Psoas muscle (tissue), 8 donors: ENCODE measurements around the gene ZNRF2. TPM values are rescaled to one million over a fixed set of nuclear protein-coding genes. Genes with fewer than 3 reads are reported as not detected.
A peak's percentile ranks its signal among the peaks of the same experiment; 100 is the strongest.

Experiments
- ATAC-seq, 4 donors: fragments of 200-7000 bp; cut with Tn5 transposase; one replicate each; pipeline ENCODE4 v1.9.1; 2020; ENCODE audit warnings: moderate library complexity in 3 of 4, mild to moderate bottlenecking in 2 of 4
- DNase-seq, 2 donors: peaks; one replicate each; pipeline ENCODE4 v3.0.0-alpha.2; 2020
- H3K27ac ChIP-seq: fragments of 200-600 bp; one replicate; pipeline ENCODE4 v1.8.0; 2022
- H3K27me3 ChIP-seq, 3 donors: fragments of 200-600 bp in 1 of 3; one replicate each; pipeline versions ENCODE4 v1.6.1 to v1.8.0; 2013 to 2022; ENCODE audit warnings: low read length in 2 of 3, mild to moderate bottlenecking in 2 of 3, moderate library complexity in 1 of 3; ENCODE audit not compliant: insufficient read depth in 3 of 3
- H3K36me3 ChIP-seq, 2 donors: fragments of 200-600 bp in 1 of 2; one replicate each; pipeline versions ENCODE4 v1.6.1 to v1.8.0; 2013 to 2022; ENCODE audit warnings: low read depth in 1 of 2, mild to moderate bottlenecking in 1 of 2, moderate library complexity in 1 of 2; ENCODE audit not compliant: insufficient read depth in 1 of 2
- H3K4me1 ChIP-seq: fragments of 200-600 bp; one replicate; pipeline ENCODE4 v1.8.0; 2022
- H3K4me3 ChIP-seq: fragments of 200-600 bp; one replicate; pipeline ENCODE4 v1.8.0; 2022; ENCODE audit warnings: mild to moderate bottlenecking
- H3K9me3 ChIP-seq: fragments of 200-600 bp; one replicate; pipeline ENCODE4 v1.8.0; 2022
- CTCF ChIP-seq: fragments of 200-600 bp; IDR thresholded peaks from one replicate; pipeline ENCODE4 v1.8.0; 2022; ENCODE audit warnings: antibody characterized with exemption
- WGBS, 3 donors: extraction: QIAGEN DNeasy Blood & Tissue Kit; methylation state at CpG; one replicate each; pipeline versions ENCODE4 v1.1.6 to v1.1.7; 2013; 5-methylcytosine and 5-hydroxymethylcytosine counted together
- intact Hi-C, 2 donors: fragments of 100-400 bp; cut with DNase I; formaldehyde crosslinking; loops; one replicate each; pipeline versions ENCODE4 v1.11.0 to v1.14.2; 2022
- polyA plus RNA-seq, 3 donors: library from polyadenylated mRNA; stranded (reverse); fragments of 200-250 nt; gene quantifications; one replicate each; pipeline ENCODE4 v1.2.3, GENCODE V29; 2013
- total RNA-seq, 4 donors: library from RNA; stranded (reverse); fragmentation: NEBNext Ultra II Directional in 2 of 4; extraction: Animal tissue kit (Norgen Biotek cat#: 25700) in 2 of 4; gene quantifications; one replicate each; pipeline versions ENCODE4 v1.2.1 to v1.2.4, GENCODE V29; 2021 to 2023
- donor health status: healthy with polysubstance abuse.
- donor health status: DM: no; HTN: no; CAD: no; lungs with moderate emphysema.
- donor health status: Bipolar disorder and iron deficiency.
- donor health status: healthy.
- donor health status: DM: yes; HTN: yes; CAD: no.
- donor health status: DM: no; HTN: no; CAD: no.
- donor health status: DM: no; HTN: no; CAD: no.
- donor health status: DM: yes; HTN: yes; CAD: no.

The ZNRF2 gene
- total and polyA plus RNA-seq, 7 donors, result 3.9 to 21.5 (median 10.2) TPM

DNA sequence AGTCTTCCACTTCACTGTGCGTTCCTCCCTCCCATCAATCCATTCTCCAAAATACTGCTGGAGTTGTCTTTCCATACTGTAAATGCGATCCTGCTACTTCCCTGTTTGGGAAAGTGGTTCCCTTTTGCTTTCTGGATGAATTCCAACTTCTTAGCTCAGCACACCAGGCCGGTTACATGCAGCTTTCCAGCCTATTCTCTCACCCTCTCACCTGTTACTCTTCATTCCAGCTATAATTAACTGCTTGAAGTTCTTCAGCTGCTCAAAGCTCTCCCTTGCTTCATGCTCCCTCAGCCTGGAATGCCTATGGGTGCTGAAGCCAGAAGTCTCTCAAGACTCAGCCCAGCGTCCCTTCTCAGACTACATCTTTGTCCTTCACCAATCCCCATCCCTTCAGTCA, 6.0 kb upstream of the ZNRF2 start:
- no peak for TF ChIP-seq CTCF
- H3K4me3 ChIP-seq, result no peak overlapping the region
- WGBS, 3 donors, result 17 to 30% (median 27%) methylated on average over 4 of the region's 4 CpGs

DNA sequence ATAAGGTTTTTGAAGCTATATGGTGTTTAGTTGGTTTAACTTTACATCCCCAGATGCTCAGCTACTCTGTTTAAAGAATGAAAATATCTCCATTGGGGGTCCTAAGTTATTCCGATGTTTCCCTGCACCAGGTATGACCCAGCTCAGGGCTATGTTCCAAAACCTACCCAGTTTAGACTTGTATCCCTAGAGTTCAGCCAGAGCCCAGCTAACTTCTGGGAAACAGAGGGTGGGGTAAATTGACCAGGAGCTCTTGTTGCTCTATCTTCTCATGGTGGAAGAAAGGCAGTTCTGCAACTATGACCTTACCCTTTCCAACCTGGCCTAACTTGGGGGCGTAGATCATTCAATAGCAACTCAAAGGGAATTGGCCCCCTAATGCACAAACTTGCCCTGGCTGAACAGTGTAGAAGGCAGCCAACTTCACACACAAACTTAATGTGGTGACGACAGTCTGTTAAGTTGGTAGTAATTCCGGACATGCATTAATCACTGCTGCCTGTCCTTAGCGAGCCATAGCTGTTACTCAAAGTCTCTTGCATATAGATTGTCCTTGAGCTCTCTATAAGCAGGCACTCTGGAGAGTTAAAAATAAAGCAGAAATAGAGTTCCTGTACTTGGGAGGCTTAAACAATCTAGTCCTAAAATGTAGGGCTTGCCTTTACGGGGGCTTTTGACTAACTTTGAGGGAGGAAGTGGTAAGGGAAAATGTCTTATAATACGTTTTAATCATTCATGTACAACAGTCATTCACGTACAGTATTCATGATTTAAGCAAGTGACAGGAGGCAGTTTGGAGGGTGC, 5.3 kb upstream of the ZNRF2 start:
- H3K27ac ChIP-seq, result peak overlapping the region; percentile 76
- no peak overlapping the region for H3K4me3 ChIP-seq
- intact Hi-C loops, result loop anchor here (5.0 kb wide), 3 partner anchors 112 to 283 kb away; no protein-coding TSS in a partner anchor
- peak in 3 of 4 donors; percentile 6 to 53 (median 18) for ATAC-seq
- H3K4me1 ChIP-seq, result peaks cover 27% of the 10 kb centered on the region
- H3K27me3 ChIP-seq, result no peaks in the 10 kb centered on the region
- no peaks in the 10 kb centered on the region for H3K36me3 ChIP-seq
- 61 to 67% (median 63%) methylated on average over 8 of the region's 8 CpGs for WGBS, 3 donors
- no peak for TF ChIP-seq CTCF
- DNase-seq, result no peak
- H3K9me3 ChIP-seq, result no peaks in the 10 kb centered on the region

More for the DNA sequence above, 6.0 kb upstream of the ZNRF2 start:
- Histone ChIP-seq H3K9me3 (no peaks in the 10 kb centered on the region), H3K27ac (peak overlapping the region; percentile 76), H3K27me3 (no peaks in the 10 kb centered on the region), H3K36me3 (no peaks in the 10 kb centered on the region), H3K4me1 (peaks cover 22% of the 10 kb centered on the region)
- intact Hi-C loops, result loop anchor here (5.0 kb wide), 3 partner anchors 111 to 284 kb away; no protein-coding TSS in a partner anchor
- DNase-seq (no peak), ATAC-seq (peak; percentile 85 to 95 (median 90))

- intact Hi-C loops, result loop anchor here (5.0 kb wide), 3 partner anchors 112 to 283 kb away; no protein-coding TSS in a partner anchor
- Histone ChIP-seq H3K9me3 (no peaks in the 10 kb centered on the region), H3K4me1 (peaks cover 27% of the 10 kb centered on the region), H3K36me3 (no peaks in the 10 kb centered on the region), H3K4me3 (no peak overlapping the region), H3K27ac (no peak overlapping the region), H3K27me3 (no peaks in the 10 kb centered on the region)
- ATAC-seq (no peak), DNase-seq (no peak)
- no peak for TF ChIP-seq CTCF
- WGBS, 3 donors, result 50 to 62% (median 56%) methylated on average over 2 of the region's 2 CpGs
These were observed 4.8 kb upstream of the ZNRF2 start for GRCh38 chr7:30279653-30279904.

DNA sequence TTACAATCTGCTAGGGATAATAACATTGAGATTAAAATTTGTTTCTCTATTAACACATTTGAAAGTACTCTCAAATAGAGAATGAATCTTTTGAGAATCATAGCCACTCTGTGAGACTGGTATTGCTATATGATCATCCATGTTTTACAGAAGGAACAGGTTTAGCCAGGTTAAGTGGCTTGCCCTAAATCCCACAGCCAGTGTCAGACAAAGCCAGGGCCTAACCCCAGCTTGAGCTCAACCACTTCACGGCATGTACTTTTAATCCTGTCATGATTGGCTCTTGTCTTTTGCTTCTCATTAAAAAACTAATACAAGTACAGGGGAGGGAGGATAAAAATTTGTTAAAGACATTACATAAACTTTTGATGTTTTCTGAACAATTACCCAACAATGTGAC, 3.8 kb upstream of the ZNRF2 start:
- intact Hi-C loops, result no loop called here
- no peak for DNase-seq
- Histone ChIP-seq H3K27me3 (no peaks in the 10 kb centered on the region), H3K36me3 (no peaks in the 10 kb centered on the region), H3K4me3 (no peak overlapping the region), H3K27ac (no peak overlapping the region), H3K4me1 (peaks cover 27% of the 10 kb centered on the region), H3K9me3 (no peaks in the 10 kb centered on the region)
- no peak for ATAC-seq
- no peak for TF ChIP-seq CTCF
- WGBS, 3 donors, result 84 to 97% (median 91%) methylated on average over 1 of the region's 1 CpG

GRCh38 chr7:30281263-30281662, 3.1 kb upstream of the ZNRF2 start:
- H3K36me3 ChIP-seq, result no peaks in the 10 kb centered on the region
- H3K27me3 ChIP-seq, result no peaks in the 10 kb centered on the region
- peaks cover 27% of the 10 kb centered on the region for H3K4me1 ChIP-seq
- intact Hi-C loops, result no loop called here
- H3K4me3 ChIP-seq, result no peak overlapping the region
- TF ChIP-seq CTCF, result no peak
- no peak overlapping the region for H3K27ac ChIP-seq
- DNase-seq, result no peak
- no peaks in the 10 kb centered on the region for H3K9me3 ChIP-seq
- WGBS, 3 donors, result 60 to 85% (median 62%) methylated on average over 1 of the region's 1 CpG
- no peak for ATAC-seq
